ENCODE results near the gene AHRR.
A peak's percentile ranks its signal among the peaks of the same experiment; 100 is the strongest.

Gene AHRR

GRCh38 chr5:372556-372995 lies 51.1 kb downstream of the AHRR start:
- TF ChIP-seq MAX (IDR thresholded peaks at IDR 0.05): no peak
- TF ChIP-seq USF1 (IDR thresholded peaks at IDR 0.05): no peak
- no peak for TF ChIP-seq EP300 (IDR thresholded peaks at IDR 0.05; ENCODE audit: borderline replicate concordance)
- TF ChIP-seq FOXM1 (IDR thresholded peaks at IDR 0.05; ENCODE audit: borderline replicate concordance, low read depth): no peak
- no peak for TF ChIP-seq TCF12 (IDR thresholded peaks at IDR 0.05; ENCODE audit: low read depth)
- no peak for TF ChIP-seq YY1 (IDR thresholded peaks at IDR 0.05; ENCODE audit: low read depth)
- no peak for TF ChIP-seq TAF1 (IDR thresholded peaks at IDR 0.05; ENCODE audit: low read depth)
- no peak for TF ChIP-seq REST (IDR thresholded peaks at IDR 0.05; ENCODE audit: low read depth)
- TF ChIP-seq TEAD4 (IDR thresholded peaks at IDR 0.05): no peak
- no peak for TF ChIP-seq CREB1 (IDR thresholded peaks at IDR 0.05; ENCODE audit: low read depth)
- TF ChIP-seq EGR1 (IDR thresholded peaks at IDR 0.05): no peak
- TF ChIP-seq CEBPB (IDR thresholded peaks at IDR 0.05): no peak
- TF ChIP-seq NFIC (IDR thresholded peaks at IDR 0.05): no peak
- no peak for TF ChIP-seq RAD21 (IDR thresholded peaks at IDR 0.05; ENCODE audit: low read depth)
- TF ChIP-seq ZBTB7A (IDR thresholded peaks at IDR 0.05; ENCODE audit: low read depth): no peak

- TF ChIP-seq REST (IDR thresholded peaks at IDR 0.05; ENCODE audit: low read depth) (no peak), TAF1 (IDR thresholded peaks at IDR 0.05; ENCODE audit: low read depth) (no peak), RAD21 (IDR thresholded peaks at IDR 0.05; ENCODE audit: low read depth) (no peak), USF1 (IDR thresholded peaks at IDR 0.05) (no peak), TEAD4 (IDR thresholded peaks at IDR 0.05) (no peak), CEBPB (IDR thresholded peaks at IDR 0.05) (no peak), EP300 (IDR thresholded peaks at IDR 0.05; ENCODE audit: borderline replicate concordance) (no peak), ZBTB7A (IDR thresholded peaks at IDR 0.05; ENCODE audit: low read depth) (no peak), TCF12 (IDR thresholded peaks at IDR 0.05; ENCODE audit: low read depth) (no peak), NFIC (IDR thresholded peaks at IDR 0.05) (no peak), FOXM1 (IDR thresholded peaks at IDR 0.05; ENCODE audit: borderline replicate concordance, low read depth) (no peak), MAX (IDR thresholded peaks at IDR 0.05) (no peak), CREB1 (IDR thresholded peaks at IDR 0.05; ENCODE audit: low read depth) (no peak), YY1 (IDR thresholded peaks at IDR 0.05; ENCODE audit: low read depth) (no peak)
Measured at GRCh38 chr5:372996-373709, 51.6 kb downstream of the AHRR start.

GRCh38 chr5:373710-374602 lies 52.4 kb downstream of the AHRR start:
- peak; percentile 77 for TF ChIP-seq EGR1 (IDR thresholded peaks at IDR 0.05)
- TF ChIP-seq TEAD4 (IDR thresholded peaks at IDR 0.05): peak; percentile 41; the same call in 1 of the 2 replicates
- TF ChIP-seq TCF12 (IDR thresholded peaks at IDR 0.05; ENCODE audit: low read depth): peak; percentile 36; the same call in 1 of the 2 replicates
- no peak for TF ChIP-seq USF1 (IDR thresholded peaks at IDR 0.05)
- peak; percentile 90 for TF ChIP-seq NFIC (IDR thresholded peaks at IDR 0.05)
- peak; percentile 76; the same call in 1 of the 2 replicates for TF ChIP-seq ZBTB7A (IDR thresholded peaks at IDR 0.05; ENCODE audit: low read depth)
- TF ChIP-seq REST (IDR thresholded peaks at IDR 0.05; ENCODE audit: low read depth): no peak
- no peak; the same call in 1 of the 2 replicates for TF ChIP-seq MAX (IDR thresholded peaks at IDR 0.05)
- TF ChIP-seq EP300 (IDR thresholded peaks at IDR 0.05; ENCODE audit: borderline replicate concordance): peak; percentile 66
